Activated CD4-positive, alpha-beta T cell treated with anti-CD3 and anti-CD28 coated beads, Interleukin-2, Interleukin-4, amounts not matched to agents 100 ng/mL and 50 ng/mL, durations not matched to agents 16 hours and 8 hours (primary cell): ENCODE data around the gene TCERG1L.

Source experiments
- DNase-seq: peaks from one replicate; pipeline ENCODE4 v3.0.0-alpha.2; 2020; ENCODE audit warnings: low spot score

Gene TCERG1L

DNA sequence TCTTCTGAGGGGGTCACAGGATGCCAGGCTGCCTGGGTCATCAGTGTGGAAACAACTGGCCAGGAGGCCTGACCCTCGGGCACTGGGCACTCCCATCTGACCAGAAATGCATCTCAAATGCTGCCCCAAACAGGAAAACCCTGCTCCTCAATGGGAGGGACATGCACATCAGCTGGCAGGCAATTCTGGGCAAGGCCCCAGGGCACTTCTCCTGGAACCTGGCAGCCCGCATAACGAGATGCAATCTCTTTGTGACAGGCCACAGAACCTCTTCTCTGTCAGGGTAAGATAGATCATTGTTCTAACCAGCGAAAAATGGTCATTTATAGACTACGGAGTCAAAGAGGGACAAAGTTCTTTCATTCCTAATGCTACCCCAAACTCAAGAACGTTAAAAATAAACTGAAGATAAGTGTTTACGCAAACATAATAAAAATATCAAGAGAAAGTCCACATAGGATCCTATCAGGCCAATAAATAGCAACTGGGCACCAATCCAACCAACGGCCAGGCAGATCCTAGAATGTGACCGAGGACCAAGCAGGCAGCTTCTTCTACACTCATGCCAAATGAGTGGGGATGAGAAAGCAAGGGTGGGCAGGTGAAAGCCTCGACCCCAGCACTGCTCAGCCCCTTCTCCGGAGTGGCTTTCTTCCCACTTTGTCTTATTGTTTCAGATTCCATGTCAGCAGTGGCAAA, 212.3 kb downstream of the TCERG1L start:
- no peak for DNase-seq

DNA sequence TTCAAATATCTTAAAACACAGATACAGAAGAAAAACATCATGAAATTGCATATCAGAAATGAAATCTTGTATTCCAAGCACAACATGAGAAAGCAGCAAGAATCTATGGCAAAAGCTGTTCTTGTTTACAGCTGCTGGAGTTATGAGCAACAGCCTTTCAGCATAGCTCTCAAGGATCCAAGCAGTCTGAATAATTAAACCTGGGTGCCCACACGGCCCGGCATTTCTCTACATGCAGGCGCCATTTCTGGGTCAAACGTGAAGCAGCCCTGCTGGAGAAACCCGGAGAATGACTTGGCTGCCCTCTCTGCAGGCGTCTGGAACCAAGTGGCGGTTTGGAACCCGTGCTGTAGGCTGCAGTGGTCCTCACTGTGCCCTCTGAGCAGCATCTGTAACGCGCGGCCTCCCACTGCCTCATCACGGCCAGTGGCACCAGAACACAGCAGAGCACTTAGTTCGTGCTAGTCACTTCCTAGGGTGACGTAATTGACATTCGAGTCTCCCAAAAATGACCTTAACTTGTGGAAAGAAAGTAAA, 213.0 kb downstream of the TCERG1L start:
- no peak for DNase-seq

DNA sequence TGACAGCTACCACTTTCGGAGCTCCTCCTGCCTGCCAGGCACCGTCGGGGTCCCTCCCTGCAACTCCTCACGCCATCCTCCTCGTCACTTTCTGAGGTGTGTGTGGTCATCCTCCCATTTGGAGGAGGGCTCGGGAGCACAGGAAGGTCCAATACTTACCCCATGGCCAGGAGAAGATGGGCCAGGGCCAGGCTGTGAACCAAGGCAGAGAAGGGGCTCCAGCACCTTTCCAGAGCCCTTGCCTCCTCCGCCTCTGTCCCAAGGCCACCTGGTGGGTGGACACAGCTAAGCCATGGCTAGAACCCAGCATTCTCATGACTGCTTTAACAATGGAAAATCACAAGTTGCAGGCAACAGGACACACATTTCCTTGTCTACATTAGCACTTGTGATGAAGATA, 215.5 kb downstream of the TCERG1L start:
- no peak for DNase-seq

DNA sequence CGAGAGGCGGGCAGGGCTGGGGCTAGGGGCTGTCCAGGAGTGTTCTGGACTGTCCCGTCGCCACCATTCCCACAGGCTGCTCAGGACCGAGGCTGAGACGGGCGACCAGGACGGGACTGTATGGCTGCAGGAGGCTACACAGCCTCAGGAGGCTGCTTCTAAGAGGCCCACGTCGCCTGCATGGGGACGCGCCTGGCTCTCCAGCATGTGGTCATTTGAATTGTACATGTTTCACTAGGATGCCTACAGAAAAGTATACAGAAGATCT, 216.3 kb downstream of the TCERG1L start:
- DNase-seq: no peak

DNA sequence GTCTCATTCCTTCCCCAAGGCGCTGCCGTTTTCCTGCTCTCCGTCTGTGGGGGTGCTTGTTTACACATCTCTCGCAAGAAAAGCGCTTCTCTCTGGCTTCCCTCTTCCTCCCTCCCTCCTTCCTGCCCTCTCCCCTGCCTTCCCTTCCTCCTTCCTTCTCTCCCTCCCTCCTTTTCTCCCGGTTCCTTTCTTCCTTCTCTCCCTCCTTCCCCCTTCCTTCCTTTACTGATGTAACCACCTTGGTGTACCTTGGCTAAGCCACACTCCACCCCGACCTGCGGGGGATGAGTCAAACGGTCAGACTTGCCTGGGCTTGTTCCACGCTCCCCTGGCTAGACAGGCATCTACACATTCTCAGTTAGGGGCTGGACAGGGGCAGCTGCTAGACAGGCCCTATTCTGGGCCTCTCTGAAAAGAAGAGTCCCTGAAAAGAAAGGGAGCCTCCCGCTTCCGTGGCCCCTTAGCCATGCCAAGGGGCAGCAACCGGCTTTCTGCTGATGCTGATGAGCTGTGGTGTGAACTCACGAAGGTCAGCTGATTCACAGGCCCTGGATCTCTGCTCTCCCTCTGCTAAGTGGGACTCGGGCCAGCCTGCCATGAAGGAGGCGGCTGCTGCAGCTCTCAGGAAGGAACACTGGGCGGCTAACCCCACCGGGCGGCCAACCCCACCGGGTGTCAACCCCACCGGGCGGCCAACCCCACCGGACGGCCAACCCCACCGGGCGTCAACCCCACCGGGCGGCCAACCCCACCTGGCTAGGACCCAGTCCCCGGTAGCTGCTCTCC, 216.8 kb downstream of the TCERG1L start:
- DNase-seq: no peak

DNA sequence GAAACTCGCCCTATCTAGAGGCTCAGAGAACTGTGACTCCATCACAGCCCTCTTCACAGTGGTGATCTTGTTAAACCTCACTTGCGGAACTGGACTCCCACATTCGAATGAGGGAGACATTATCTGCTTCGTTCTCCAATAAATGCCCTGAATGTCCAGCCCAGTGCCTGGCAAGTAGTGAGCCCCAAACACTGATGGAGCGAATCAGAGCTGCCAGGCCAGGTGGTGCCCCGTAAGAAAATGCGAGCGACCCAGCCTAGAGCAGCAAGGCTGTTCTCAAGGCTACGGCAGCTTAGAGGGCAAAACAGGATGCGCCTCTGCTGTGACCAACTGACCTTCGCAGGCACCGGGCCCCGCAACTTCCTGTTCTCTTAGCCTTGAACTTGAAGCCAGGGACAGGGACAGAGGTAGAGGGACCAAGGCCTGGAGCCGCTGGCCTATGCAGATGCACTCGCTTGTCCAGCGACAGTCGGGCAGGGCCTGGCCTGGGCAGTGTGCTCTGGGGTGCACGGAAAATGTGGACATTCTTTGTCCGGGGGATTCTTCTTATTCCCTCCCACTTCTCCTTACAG, 217.6 kb downstream of the TCERG1L start:
- DNase-seq: no peak

GRCh38 chr10:131093346-131093745, 218.2 kb downstream of the TCERG1L start:
- no peak for DNase-seq

DNA sequence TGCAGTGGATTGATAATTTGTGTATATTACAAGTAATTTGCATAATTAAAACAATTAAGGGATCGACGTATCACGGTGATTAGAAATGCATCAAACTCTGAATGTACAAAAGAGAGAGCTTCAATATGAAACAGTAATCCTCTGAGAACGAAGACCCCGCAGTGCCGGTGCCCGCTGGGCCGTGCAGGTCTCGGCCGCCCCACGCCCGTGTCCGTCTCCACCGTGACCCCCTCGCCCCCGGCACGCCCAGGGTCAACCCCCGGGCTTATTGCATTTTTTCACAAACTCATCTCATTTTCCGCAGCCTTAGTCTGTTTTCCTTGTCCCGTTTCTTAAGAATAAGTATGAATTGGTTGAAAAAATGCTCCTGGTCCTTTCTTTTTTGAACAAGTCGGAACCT, 218.6 kb downstream of the TCERG1L start:
- no peak for DNase-seq

- no peak for DNase-seq
These were observed 219.1 kb downstream of the TCERG1L start for GRCh38 chr10:131092386-131092785.

- no peak for DNase-seq
These were observed 219.8 kb downstream of the TCERG1L start for GRCh38 chr10:131091682-131092081.

DNA sequence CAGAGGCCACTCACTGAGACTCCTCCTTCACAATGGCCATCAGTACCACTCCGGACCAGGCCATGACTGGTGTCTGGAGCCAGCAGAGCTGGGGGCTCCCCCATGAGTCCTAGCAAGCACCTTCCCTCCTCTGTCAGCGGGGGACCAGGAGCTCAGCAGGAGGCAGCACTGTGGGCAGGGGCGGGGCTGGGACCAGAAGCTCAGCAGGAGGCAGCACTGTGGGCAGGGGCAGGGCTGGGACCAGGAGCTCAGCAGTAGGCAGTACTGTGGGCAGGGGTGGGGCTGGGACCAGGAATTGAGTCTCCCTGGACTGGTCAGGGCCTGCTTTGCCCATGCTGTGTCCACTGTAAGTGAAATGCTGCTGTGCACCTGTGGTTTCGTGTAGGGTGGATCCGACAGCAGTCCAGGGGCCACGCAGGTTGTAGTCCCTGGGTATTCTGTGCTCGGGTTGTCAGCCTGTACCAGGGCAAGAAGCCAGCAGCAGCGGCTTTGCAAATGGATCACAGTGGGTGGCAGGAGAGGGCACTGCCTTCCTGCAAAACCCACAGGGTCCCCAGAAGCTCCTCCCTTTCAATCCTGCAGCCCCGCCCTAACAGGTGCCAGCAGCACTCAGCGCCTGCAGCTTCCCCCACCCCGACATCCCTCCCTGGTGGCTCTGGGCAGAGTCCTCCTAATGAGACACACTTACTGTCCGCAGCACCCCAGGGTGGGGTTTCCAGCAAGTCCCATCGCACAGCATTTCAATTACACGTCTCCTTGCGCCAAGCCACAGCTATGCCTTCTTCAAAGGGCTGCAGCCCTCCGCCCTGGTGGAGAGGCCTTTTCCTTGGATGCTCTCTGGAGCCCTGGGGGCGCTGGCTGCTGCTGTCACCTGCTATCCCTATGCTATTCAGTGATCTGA, 220.5 kb downstream of the TCERG1L start:
- DNase-seq: no peak

- DNase-seq: no peak
These were observed 221.7 kb downstream of the TCERG1L start for GRCh38 chr10:131089861-131090260.

DNA sequence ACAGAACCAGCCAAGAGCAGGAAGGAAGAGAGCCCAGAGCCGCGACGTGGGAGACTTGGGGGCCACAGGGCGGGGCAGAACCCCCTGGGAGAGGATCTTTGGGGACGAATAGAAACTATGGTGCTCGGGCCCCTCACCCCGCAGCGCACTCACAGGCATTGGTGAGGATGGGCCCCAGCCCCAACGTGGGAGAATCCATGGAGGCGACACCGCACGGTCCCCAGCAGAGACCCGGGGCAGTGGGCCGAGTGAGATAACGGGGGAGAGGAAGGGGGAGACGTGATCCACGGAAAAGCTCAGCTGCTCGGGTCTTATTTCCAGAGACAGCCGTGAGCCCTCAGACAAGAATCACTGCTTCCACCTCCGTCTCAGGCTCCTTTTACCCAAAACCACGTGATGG, 222.4 kb downstream of the TCERG1L start:
- DNase-seq: no peak

DNA sequence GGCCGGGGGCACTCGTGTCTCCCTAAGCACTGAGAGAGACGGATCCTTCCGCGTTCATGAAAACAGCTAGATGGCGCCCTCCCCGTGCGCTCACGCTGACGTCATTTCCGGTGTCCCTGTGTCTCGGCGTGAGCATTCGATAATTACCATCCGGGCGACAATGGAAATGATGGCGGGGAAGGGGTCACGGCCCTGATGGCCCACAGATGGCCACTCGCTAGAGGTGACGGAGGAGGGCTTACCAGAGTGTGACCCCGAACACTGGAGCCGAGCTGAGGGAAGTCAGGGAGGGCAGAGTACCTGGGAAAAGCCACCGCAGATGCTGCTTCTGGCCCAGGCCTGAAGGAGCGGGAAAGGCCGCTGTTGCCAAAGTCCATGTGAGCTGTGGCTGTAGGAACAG, 222.9 kb downstream of the TCERG1L start:
- no peak for DNase-seq

DNA sequence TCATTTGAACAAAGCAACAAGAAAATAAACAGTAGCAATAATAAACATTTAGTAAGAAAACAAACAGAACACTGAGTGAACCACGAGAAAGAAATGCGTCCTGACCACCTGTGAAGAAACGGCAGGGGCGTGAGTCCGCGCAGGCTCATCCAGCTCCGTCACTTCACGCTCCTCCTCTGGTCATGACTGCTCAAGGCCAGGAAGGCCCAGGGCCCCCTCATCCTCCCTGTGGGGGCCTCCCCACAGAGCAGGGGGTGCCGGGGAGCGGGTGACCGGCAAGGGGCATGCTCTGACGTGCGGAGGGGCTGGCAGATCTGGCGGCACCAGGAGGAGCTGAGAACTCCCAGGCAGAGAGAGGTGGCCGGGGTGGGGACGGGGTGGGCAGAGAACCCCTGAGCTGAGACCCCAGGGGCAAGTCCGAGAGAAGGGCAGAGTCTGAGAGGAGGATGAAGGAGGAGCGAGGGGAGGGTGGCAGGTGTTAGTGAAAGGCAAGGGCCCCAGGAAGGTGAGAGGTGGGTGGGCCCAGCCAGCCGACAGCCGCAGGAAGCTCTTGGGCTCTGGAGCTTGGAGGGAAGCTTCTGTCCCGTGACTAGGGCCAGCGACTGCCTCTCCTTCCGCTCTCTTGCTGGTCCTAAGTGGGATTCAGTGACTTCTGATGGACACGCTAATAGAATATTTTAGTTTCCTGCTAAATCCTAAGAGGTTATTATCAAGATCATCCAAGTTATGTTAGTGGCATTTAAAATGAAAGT, 223.9 kb downstream of the TCERG1L start:
- DNase-seq: no peak

DNA sequence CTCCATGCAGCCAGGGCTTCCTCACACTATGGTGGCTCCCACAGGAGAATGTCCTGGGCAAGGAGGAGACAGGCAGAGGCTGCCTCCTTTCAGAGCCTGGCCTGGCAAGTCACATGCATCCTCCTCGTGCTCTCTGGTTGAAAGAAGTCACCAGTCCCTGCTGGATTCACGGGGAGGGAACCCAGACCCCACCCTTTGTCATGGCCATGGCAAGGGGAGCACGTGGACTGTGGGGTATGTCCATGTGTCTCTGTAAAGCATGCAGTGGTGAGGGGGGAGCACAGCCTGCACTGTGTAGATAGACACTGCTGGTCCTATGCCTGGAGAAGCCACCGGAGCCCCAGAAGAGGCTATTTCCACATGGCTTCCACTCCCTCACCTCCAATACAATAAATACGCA, 225.0 kb downstream of the TCERG1L start:
- no peak for DNase-seq

DNA sequence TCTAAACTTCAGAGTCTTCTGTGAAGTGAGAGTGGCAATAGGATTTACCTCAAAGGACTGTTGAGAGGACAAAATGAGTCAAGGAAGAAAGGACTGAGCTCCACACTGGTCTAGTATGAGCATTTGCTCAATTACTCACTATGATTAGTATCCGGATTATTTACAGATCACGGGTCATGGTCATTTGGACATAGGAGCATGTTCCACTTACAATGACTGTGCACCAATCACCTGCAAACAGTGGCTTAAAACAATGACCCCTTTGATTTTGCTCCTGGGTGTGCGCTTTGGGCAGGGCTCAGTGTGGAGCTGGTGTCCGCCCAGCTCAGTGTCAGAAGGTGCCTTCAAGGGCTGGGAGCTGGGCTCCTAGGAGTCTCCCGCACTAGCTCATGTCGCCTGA, 225.4 kb downstream of the TCERG1L start:
- no peak for DNase-seq

GRCh38 chr10:131085091-131085860, 226.2 kb downstream of the TCERG1L start:
- DNase-seq: no peak

- DNase-seq: no peak
These were observed 226.8 kb downstream of the TCERG1L start for GRCh38 chr10:131084791-131085090.

- no peak for DNase-seq
These were observed 227.4 kb downstream of the TCERG1L start for GRCh38 chr10:131083915-131084790.
